T47D (cell line): ENCODE measurements around the gene MRC1.
"Not testable (repeated sequence)": the region's sequence is repeated elsewhere in the genome, so short reads cannot be mapped to it uniquely, and the experiment has no call there.

ENCODE experiments used
- DNase-seq, 2 experiments: peaks; one replicate each; pipeline versions ENCODE4 v3.0.0 to v3.0.0-alpha.2; 2011 to 2012; ENCODE audit warnings: low read depth in 1 of 2, low spot score in 1 of 2
- JUND ChIP-seq: IDR thresholded peaks from 2 replicates; pipeline ENCODE4 v1.6.1; 2012; ENCODE audit warnings: low read depth
- in situ Hi-C: cut with HindIII; loops from 2 replicates; pipeline ENCODE4 v1.10.0; 2016; ENCODE audit warnings: low sequenced_read_pairs, low pct_unique_long_range_greater_than_20kb

MRC1 gene

DNA sequence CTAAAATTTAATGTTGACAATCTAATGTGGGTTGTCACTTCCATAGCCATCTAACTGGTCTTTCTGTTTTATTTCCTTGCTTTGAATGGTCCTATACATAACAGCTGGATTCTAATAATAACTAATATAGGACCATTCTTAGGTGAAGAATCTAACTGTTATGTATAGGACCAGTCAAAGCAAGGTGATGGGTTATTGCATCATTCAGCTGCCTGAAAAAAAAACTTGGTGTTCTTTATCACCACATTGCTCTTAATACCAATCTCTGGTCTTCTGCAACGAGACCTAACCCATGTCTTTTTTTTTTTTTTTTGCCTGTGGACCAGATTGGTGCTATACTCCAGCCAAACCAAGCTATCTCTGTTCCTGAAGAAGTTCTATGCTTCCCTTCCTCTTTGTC, 96.9 kb downstream of the MRC1 start:
- DNase-seq, result no peak
- in situ Hi-C loops, result no loop called here
- no peak for TF ChIP-seq JUND

DNA sequence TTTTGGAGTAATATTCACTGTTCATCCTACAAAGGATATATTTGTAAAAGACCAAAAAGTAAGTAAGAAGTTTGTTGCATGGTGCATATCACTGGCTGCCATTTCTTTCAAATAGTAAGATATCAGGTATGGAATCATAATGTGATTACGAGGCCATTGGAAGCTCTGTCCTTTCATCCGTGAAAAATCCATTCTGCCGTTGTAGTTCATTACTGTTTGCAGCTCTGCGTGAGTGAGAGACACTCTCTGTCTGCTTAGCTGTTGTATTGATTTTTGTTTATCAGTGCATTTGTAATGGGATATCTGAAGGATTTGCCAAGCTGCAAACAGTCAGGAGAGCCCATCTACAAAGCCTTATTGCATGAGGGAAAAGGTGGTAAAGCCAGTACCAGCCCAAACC, 98.5 kb downstream of the MRC1 start:
- TF ChIP-seq JUND, result no peak
- in situ Hi-C loops, result no loop called here
- no peak for DNase-seq

DNA sequence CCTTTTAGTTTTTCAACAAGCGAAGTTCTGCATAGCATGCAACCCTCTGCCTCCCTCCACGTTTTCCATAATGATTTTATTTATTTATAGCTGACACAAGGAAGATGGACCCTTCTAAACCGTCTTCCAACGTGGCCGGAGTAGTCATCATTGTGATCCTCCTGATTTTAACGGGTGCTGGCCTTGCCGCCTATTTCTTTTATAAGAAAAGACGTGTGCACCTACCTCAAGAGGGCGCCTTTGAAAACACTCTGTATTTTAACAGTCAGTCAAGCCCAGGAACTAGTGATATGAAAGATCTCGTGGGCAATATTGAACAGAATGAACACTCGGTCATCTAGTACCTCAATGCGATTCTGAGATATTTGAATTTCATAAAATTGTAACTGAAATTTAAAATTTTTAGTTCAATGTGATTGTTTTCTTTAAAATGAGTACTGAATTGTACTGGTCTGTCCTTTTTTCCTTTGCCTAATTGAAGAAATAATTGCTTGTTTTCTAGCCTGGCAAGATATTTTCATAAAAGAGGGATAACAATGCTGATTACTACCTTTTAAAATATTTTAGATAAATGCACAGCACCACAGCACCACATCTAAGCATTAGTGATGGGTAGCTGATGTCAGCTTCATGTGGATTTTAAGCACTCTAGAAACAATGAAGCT, 101.1 kb downstream of the MRC1 start:
- peak; percentile 46 to 75 for DNase-seq
- TF ChIP-seq JUND, result no peak
- in situ Hi-C loops, result no loop called here

GRCh38 chr10:17912754-17913153, 103.6 kb downstream of the MRC1 start:
- no peak for DNase-seq
- in situ Hi-C loops, result no loop called here
- TF ChIP-seq JUND, result no peak

DNA sequence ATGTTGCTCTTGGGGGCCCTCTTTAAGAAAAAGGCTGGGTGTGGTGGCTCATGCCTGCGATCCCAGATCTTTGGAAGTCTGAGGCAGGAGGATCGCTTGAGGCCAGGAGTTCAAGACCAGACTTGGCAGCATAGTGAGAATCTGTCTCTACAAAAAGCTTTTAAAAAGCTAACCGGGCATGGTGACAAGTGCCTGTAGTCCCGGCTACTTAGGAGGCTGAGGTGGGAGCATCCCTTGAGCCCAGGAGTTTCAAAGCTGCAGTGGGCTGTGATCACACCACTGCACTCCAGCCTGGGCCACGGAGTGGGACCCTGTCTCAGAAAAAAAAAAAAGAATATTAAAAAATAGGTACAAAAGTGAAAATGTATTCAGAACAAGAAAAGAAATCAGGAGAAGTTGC, 104.5 kb downstream of the MRC1 start:
- no peak for TF ChIP-seq JUND
- DNase-seq, result no peak
- in situ Hi-C loops, result no loop called here

GRCh38 chr10:17914169-17915045, 105.3 kb downstream of the MRC1 start:
- TF ChIP-seq JUND, result no peak
- DNase-seq, result no peak
- in situ Hi-C loops, result no loop called here

DNA sequence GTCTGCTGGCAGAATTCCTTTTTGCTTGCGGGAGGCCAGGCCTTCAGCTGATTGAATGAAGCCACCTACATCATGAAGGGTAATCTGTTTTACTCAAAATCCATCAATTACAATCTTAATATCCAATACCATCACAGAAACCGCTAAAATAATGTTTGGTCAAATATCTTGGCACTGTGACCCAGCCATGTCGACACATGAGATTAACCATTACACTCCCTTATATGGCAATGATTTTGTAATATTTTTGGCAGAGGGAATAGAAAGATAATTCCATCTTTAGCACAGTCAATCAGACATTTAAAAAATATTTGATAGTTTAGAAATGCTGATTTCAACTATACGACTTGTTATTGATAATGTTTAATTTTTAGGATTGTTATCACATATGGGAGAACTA, 106.0 kb downstream of the MRC1 start:
- in situ Hi-C loops, result no loop called here
- TF ChIP-seq JUND, result no peak
- no peak for DNase-seq

DNA sequence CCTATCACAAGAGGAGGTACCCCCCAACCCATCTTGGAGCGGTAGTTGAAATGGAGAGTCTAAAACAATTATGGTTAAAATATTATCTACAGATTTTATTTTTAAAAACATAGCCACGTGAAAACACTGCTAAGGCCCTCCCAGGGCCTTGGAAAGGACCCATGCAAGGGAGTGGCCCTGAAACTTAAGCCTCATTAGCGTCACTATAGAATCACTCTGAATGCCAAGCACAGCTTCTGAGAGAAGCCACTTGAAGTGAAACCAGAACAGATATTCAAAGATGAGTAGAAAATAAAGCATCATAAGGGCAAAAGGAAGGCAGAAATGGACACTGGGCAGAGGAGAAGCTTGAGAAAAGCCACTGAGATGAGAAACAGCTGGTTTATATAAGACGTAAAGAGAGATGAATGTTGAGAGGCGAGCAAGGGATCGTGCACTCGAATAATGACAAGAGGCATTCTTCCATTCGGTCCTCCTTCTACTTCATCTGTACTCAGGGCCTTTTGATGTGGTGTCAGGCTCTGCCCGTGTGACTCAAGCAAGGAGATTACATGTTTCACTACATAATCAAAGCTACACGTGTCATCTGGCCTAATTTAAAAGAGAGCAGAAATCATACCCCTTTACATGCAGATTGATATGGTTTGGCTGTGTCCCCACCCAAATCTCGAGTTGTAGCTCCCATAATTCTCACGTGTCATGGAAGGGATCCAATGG, 109.2 kb downstream of the MRC1 start:
- in situ Hi-C loops, result no loop called here
- no peak for DNase-seq
- TF ChIP-seq JUND, result no peak

DNA sequence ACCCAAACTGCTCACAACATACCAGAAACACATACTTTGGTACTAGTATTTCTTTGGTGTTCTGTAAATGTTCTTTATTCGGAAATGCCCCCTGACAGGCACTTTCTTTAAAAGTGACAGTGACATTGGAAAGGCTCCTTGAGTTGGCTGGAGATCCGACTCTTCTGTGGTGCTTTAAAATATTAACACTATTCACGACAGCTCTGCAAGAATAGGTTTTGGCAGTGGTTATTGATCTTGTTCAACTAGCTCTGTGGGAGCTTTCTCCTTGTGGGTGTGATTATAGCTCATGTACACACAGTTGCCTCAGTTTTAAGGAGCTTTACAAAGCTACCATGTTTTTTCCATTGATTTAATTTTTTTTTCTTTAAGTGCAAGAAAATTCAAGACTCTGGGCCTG, 112.2 kb downstream of the MRC1 start:
- in situ Hi-C loops, result no loop called here
- no peak for TF ChIP-seq JUND

DNA sequence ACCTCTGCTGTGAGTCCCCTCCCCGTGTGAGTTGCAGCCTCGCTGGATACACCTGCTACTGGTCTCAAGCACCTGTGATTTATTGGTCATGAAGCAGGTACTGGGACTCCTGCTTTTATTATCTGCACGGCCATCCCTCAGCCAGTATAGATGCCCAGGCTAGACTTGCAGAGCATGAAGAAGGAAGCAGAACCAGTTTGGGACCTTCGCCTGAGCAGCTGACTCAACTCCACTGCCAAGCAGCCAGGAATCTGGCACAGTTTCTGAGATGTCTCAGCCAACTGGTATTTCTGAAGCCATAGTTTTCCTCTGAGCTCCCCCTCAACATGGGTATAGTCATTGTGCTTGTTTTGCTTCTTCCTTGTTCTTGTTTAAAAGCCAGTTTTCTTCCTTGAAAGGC, 114.6 kb downstream of the MRC1 start:
- DNase-seq, result peak; percentile 23 to 79
- in situ Hi-C loops, result no loop called here
- no peak for TF ChIP-seq JUND

More for the DNA sequence above, 112.2 kb downstream of the MRC1 start:
- no peak for DNase-seq

DNA sequence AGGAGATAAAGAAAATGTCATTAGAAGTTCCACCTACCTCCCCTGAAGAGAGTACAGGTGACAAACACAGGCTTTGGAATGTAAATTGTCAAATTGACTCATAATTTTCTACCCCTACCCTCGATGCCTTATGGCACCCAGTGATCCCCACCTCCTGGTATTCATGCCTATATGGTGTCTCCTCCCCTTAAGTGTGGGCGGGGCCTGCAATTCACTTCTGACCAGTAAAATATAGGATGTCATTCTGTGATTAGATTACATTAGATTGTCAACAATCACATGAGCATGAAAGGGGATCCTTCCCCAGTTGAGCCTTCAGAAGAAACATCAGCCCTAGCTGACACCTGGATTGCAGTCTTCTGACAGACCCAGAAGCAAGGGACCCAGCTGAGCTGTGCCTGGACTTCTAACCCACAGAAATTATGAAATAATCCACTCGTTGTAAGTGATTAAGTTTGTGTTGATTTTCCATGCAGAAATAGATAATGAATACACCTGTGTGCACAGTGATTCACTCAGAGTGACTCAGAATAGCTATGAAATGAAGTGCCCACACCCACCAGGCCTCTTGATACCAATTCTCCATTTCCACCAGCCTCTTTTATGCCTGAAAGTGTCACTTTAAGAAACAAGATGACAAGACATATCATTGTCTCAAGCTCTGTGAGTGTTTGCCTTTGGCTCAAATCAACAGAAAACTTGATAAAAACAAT, 134.0 kb downstream of the MRC1 start:
- in situ Hi-C loops, result no loop called here
- TF ChIP-seq JUND, result no peak
- DNase-seq, result no peak

- DNase-seq, in situ Hi-C loops: not testable (repeated sequence)
Observed at GRCh38 chr10:17950269-17950668, 141.1 kb downstream of the MRC1 start.

DNA sequence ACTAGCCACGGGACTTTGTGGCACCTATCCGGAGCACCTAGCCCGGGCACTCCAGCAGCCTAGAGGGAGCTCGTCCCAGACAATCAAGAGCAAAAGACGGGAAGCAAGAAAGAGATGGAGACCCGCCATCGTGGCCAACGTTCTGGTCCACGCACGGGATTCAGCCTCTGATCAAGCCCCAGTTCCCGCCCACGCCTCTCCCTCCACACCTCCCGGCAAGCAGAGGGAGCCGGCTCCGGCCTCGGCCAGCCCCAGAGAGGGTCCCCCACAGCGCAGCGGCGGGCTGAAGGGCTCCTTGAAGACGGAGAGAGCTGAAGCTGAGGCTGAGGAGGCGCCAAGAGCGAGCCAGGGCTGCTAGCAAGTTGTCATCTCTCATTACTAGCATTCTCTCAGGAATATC, 141.6 kb downstream of the MRC1 start:
- no peak for DNase-seq
- in situ Hi-C loops, result no loop called here
- TF ChIP-seq JUND, result no peak
